Testis (tissue), 2 donors: ENCODE data around the gene ZNF266.

ENCODE experiments used
- CTCF ChIP-seq, 3 experiments: fragments of 450-650 bp in 2 of 3; fragments of 200-600 bp in 1 of 3; sonication (generic) in 1 of 3; IDR thresholded peaks; one replicate each; pipeline ENCODE4 v1.5.1; 2016 to 2019; ENCODE audit warnings: antibody characterized with exemption in 3 of 3, mild to moderate bottlenecking in 2 of 3, moderate library complexity in 1 of 3
- POLR2A ChIP-seq: fragments of 450-650 bp; IDR thresholded peaks from one replicate; pipeline ENCODE4 v1.6.1; 2017; ENCODE audit warnings: antibody characterized with exemption, mild to moderate bottlenecking, moderate library complexity

GRCh38 chr19:9431475-9431874 lies 3.9 kb downstream of the ZNF266 start:
- no peak for TF ChIP-seq POLR2A
- TF ChIP-seq CTCF (IDR thresholded peaks at IDR 0.05): peak in 2 of 3 experiments; percentile 53 to 59
